Ovary (tissue), 9 donors: ENCODE results near the gene NRTN. TPM values are rescaled to one million over a fixed set of nuclear protein-coding genes. Genes with fewer than 3 reads are reported as not detected.

Experiments used
- DNase-seq, 5 donors: peaks; one replicate each; pipeline ENCODE4 v3.0.0-alpha.2; 2019 to 2020
- H3K27ac ChIP-seq, 2 donors: fragments of 200-600 bp; one replicate each; pipeline versions ENCODE4 v1.5.1 to v1.8.0; 2019 to 2022
- H3K27me3 ChIP-seq: fragments of 200-600 bp; one replicate; pipeline ENCODE4 v1.8.0; 2022
- H3K36me3 ChIP-seq: fragments of 200-600 bp; sonication (generic); one replicate; pipeline ENCODE4 v1.5.1; 2019
- H3K4me1 ChIP-seq: one replicate; pipeline ENCODE4 v1.8.1; 2013; ENCODE audit warnings: mild to moderate bottlenecking, moderate library complexity; ENCODE audit not compliant: insufficient read depth
- H3K4me3 ChIP-seq: fragments of 200-600 bp; sonication (generic); one replicate; pipeline ENCODE4 v1.5.1; 2017
- H3K9me3 ChIP-seq, 2 donors: fragments of 200-600 bp in 1 of 2; sonication (generic) in 1 of 2; one replicate each; pipeline versions ENCODE4 v1.5.1 to v1.8.1; 2013 to 2019; ENCODE audit warnings: mild to moderate bottlenecking in 1 of 2, moderate library complexity in 1 of 2
- EP300 ChIP-seq: sonication (generic); formaldehyde crosslinking; IDR thresholded peaks from one replicate; pipeline ENCODE4 v1.6.1; 2017; ENCODE audit warnings: antibody characterized with exemption
- POLR2A ChIP-seq: fragments of 450-650 bp; IDR thresholded peaks from one replicate; pipeline ENCODE4 v1.6.1; 2017; ENCODE audit warnings: antibody characterized with exemption, mild to moderate bottlenecking, moderate library complexity
- WGBS, 3 donors: extraction: QIAGEN DNeasy Blood & Tissue Kit in 1 of 3; methylation state at CpG; one replicate each; pipeline versions ENCODE4 v1.1.5 to v1.1.7; 2013 to 2017; 5-methylcytosine and 5-hydroxymethylcytosine counted together
- intact Hi-C, 4 donors: fragments of 100-400 bp; cut with DNase I; formaldehyde crosslinking; loops; one replicate each; pipeline versions ENCODE4 v1.11.0 to v1.15.1; 2022 to 2023
- polyA plus RNA-seq, 2 donors: library from polyadenylated mRNA; stranded (reverse); fragments of 200-250 nt in 1 of 2; fragments of 350-450 nt in 1 of 2; fragmentation: Illumina TruSeq in 1 of 2; extraction: RNeasy Lipid Tissue Mini Kit (QIAGEN cat#74804) in 1 of 2; gene quantifications; one replicate each; pipeline ENCODE4 v1.2.3, GENCODE V29; 2013 to 2014
- total RNA-seq, 7 donors: library from RNA; depleted of rRNA in 2 of 7; stranded (reverse); fragments of >200 nt in 2 of 7; fragmentation: NEBNext Ultra II Directional in 3 of 7; extraction: Animal tissue kit (Norgen Biotek cat#: 25700) in 3 of 7; gene quantifications; one replicate each; pipeline versions ENCODE4 v1.1.0 to v1.2.4, GENCODE V29; 2016 to 2023
- TF ChIP-seq, protein P1 (sequence below), 3 donors: fragments of 450-650 bp in 2 of 3; fragments of 200-600 bp in 1 of 3; IDR thresholded peaks; one replicate each; pipeline versions ENCODE4 v1.5.1 to v1.8.0; 2016 to 2022; ENCODE audit warnings: antibody characterized with exemption in 3 of 3, mild to moderate bottlenecking in 1 of 3
- donor health status: DM: no; HTN: no; CAD: no; lungs with moderate emphysema.
- donor health status: DM: no; HTN: no; CAD: no.
- donor health status: Bipolar disorder and iron deficiency.
- donor health status: DM: yes; HTN: yes; CAD: no.
- donor health status: DM: no; HTN: no; CAD: no.
- donor health status: DM: yes; HTN: yes; CAD: no.

NRTN gene
- total and polyA plus RNA-seq, 9 donors: 0.11 to 2.8 (median 0.65) TPM; not detected in 4

DNA sequence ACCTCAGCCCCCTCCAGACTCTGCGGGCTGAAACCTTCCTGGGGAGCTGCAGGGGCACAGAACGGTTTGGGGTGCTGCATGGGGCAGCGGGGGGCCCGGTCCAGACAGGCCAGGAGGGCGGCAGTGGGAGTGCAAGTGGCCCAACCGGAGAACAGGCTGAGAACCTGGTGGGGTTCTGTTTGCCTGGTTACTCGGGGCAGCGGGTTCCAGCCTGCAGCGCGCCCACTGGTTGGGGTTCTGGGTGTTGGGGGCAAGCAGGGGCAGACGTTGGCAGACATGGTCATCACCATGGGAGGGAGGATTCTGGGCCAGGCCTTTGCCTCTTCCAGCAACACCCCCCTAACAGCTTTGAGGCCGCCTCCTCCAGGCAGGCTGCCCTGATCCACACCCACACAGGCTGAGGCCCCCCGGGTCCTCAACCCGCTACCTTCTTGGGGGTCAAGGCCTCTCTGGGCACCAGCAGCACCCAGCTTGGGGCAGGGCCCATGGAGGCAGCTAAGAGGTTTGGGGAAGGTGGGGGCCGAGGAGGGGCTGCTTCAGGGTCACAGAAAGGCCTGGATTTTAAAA, 20.2 kb upstream of the NRTN start, which contains the start of gene PRR22:
Gene PRR22, minus strand, starts transcription at position 166 of the 567 bp plus-strand sequence. Its CDS starts 86 bp downstream, at position 80.
- Histone ChIP-seq H3K27me3 (no peaks in the 10 kb centered on the region), H3K4me1 (no peaks in the 10 kb centered on the region), H3K27ac (no peak within 1 kb of the TSS), H3K4me3 (no peak within 1 kb of the TSS), H3K9me3 (no peaks in the 10 kb centered on the region), H3K36me3 (peaks cover 2% of the 10 kb centered on the region)
- no peak for TF ChIP-seq POLR2A
- 84 to 89% (median 84%) methylated on average over 15 of the region's 15 CpGs for WGBS, 3 donors
- DNase-seq: no peak
- intact Hi-C loops: loop anchor here in 1 of 4 donors (10.0 kb wide), 1 partner anchor 240 kb away; no protein-coding TSS in a partner anchor

DNA sequence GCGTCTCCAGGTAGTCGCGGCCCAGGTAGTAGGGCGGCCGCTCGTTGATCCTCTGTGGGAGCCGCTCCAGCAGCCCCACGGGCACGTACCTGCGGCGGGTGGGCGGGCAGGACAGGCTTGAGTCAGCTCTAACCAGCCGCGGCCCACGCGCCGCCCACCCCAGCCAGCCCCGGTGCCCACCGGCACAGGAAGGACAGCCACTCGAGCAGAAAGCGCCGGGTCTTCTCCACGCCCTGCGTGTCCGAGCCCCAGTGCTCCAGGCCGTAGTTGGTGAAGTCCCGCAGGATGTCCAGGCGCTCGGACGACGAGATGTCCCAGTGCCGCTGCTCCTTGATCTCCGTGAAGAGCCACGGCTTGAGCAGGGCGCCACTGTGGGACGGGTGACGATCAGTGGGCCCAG, 19.4 kb upstream of the NRTN start:
- Histone ChIP-seq H3K36me3 (peaks cover 2% of the 10 kb centered on the region), H3K27me3 (no peaks in the 10 kb centered on the region), H3K4me1 (no peaks in the 10 kb centered on the region), H3K9me3 (no peaks in the 10 kb centered on the region), H3K27ac (no peak overlapping the region), H3K4me3 (no peak overlapping the region)
- DNase-seq: peak in 1 of 5 donors; percentile 18
- intact Hi-C loops: loop anchor here in 1 of 4 donors (10.0 kb wide), 1 partner anchor 239 kb away; no protein-coding TSS in a partner anchor
- 88 to 89% (median 89%) methylated on average over 37 of the region's 37 CpGs for WGBS, 3 donors
- TF ChIP-seq, protein P1, sequence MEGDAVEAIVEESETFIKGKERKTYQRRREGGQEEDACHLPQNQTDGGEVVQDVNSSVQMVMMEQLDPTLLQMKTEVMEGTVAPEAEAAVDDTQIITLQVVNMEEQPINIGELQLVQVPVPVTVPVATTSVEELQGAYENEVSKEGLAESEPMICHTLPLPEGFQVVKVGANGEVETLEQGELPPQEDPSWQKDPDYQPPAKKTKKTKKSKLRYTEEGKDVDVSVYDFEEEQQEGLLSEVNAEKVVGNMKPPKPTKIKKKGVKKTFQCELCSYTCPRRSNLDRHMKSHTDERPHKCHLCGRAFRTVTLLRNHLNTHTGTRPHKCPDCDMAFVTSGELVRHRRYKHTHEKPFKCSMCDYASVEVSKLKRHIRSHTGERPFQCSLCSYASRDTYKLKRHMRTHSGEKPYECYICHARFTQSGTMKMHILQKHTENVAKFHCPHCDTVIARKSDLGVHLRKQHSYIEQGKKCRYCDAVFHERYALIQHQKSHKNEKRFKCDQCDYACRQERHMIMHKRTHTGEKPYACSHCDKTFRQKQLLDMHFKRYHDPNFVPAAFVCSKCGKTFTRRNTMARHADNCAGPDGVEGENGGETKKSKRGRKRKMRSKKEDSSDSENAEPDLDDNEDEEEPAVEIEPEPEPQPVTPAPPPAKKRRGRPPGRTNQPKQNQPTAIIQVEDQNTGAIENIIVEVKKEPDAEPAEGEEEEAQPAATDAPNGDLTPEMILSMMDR (IDR thresholded peaks at IDR 0.05): no peak
- TF ChIP-seq EP300 (no peak), POLR2A (no peak)

DNA sequence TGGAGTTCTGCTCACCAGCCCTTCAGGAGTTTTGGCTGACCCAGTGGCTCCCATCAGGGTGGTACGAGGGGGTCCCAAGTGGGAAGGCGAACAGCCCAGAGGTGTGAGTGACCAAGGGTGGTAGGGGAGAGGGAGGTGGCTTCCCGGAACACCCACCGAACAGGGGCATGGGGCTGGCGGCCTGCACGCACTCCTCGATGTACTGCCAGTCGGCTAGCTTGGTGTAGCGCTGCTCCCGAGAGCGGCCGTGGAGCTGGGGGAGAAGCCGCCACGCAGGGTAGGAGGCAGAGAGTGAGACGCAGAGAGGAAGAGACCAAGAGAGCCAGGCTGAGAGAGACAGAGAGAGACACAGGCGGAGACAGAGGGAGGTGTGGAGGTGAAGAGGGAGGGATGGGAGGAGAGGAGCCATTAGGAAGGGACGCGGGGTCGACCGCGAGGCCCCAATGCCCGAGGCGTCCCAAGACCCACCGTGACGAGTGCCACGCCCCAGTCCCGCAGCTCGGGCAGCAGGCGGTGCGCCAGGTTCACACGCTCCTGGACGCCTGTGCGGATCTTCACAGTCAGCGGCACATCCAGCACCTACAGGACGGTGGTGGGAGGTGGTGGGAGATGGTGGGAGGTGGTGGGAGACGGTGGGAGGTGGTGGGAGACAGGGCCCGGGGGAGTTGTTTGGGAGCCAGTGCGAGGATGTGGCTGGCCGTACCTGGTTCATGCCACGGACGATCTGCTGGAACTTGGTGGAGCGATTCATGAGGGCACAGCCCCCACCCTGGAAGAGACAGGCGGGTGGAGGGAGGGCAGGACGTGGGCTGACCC, 18.1 kb upstream of the NRTN start:
- Histone ChIP-seq H3K4me1 (no peaks in the 10 kb centered on the region), H3K27ac (no peak overlapping the region), H3K27me3 (no peaks in the 10 kb centered on the region), H3K36me3 (peaks cover 2% of the 10 kb centered on the region), H3K9me3 (no peaks in the 10 kb centered on the region), H3K4me3 (no peak overlapping the region)
- TF ChIP-seq EP300 (no peak), POLR2A (no peak)
- TF ChIP-seq, protein P1 (IDR thresholded peaks at IDR 0.05): no peak
- DNase-seq: peak in 2 of 5 donors; percentile 31 to 32
- intact Hi-C loops: loop anchor here in 1 of 4 donors (10.0 kb wide), 1 partner anchor 238 kb away; no protein-coding TSS in a partner anchor
- whole genome bisulfite sequencing, 3 donors: 87 to 91% (median 89%) methylated on average over 44 of the region's 44 CpGs

DNA sequence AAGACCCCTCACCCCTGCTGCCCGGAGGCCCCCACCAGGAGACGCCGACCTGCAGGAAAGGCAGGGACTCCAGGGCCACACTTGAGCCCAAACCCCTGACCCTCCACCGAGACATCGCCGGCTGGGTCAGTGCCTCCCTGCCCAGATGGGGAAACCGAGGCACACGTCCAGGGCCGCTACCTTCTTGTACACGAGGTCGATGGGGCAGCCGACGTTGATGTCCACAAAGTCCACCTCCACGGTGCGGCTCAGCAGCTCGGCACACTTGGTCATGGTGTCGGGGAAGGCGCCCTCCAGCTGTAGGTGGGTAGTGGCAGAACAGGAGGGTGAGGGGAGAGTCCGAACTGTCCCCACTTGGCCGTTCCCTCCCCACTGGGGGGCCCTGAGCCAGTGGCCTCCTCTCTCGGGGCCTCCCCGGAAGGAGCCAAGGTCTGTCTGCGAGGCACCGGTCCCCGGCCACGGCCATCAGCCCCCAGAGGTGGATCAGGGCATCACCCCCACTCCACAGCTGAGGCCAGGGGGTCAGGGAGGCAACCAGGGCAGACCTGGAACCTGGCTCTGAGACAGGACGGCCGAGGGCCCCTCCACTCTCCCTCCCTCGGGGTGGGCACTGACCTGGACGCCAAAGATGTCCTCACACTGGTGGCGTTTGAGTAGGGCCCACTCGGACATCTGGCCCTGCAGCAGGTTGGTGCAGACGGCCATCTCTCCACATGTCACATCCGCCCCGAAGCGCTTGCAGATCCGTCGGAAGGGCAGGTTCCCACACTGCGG, 17.3 kb upstream of the NRTN start:
- Histone ChIP-seq H3K27me3 (no peaks in the 10 kb centered on the region), H3K9me3 (no peaks in the 10 kb centered on the region), H3K4me1 (no peaks in the 10 kb centered on the region), H3K4me3 (no peak overlapping the region), H3K36me3 (peaks cover 2% of the 10 kb centered on the region), H3K27ac (no peak overlapping the region)
- peak in 2 of 5 donors; percentile 33 to 35 for DNase-seq
- TF ChIP-seq POLR2A: no peak
- TF ChIP-seq, protein P1 (IDR thresholded peaks at IDR 0.05): no peak
- TF ChIP-seq EP300: no peak
- intact Hi-C loops: loop anchor here in 1 of 4 donors (10.0 kb wide), 1 partner anchor 237 kb away; no protein-coding TSS in a partner anchor
- 89 to 92% (median 89%) methylated on average over 30 to 39 of the region's 39 CpGs for WGBS, 3 donors
